HG02938 (cell line): ENCODE results near the gene SSTR5.
"Not testable (repeated sequence)": the region's sequence is repeated elsewhere in the genome, so short reads cannot be mapped to it uniquely, and the experiment has no call there.

ENCODE experiments used
- ATAC-seq: cut with Tn5 transposase; IDR thresholded peaks from one replicate; pipeline ENCODE4 v1.9.1; 2021; ENCODE audit warnings: mild to moderate bottlenecking, moderate library complexity; ENCODE audit not compliant: unreplicated experiment

The SSTR5 gene

GRCh38 chr16:1089822-1090619 lies 17.5 kb downstream of the SSTR5 start:
- no peak for ATAC-seq

DNA sequence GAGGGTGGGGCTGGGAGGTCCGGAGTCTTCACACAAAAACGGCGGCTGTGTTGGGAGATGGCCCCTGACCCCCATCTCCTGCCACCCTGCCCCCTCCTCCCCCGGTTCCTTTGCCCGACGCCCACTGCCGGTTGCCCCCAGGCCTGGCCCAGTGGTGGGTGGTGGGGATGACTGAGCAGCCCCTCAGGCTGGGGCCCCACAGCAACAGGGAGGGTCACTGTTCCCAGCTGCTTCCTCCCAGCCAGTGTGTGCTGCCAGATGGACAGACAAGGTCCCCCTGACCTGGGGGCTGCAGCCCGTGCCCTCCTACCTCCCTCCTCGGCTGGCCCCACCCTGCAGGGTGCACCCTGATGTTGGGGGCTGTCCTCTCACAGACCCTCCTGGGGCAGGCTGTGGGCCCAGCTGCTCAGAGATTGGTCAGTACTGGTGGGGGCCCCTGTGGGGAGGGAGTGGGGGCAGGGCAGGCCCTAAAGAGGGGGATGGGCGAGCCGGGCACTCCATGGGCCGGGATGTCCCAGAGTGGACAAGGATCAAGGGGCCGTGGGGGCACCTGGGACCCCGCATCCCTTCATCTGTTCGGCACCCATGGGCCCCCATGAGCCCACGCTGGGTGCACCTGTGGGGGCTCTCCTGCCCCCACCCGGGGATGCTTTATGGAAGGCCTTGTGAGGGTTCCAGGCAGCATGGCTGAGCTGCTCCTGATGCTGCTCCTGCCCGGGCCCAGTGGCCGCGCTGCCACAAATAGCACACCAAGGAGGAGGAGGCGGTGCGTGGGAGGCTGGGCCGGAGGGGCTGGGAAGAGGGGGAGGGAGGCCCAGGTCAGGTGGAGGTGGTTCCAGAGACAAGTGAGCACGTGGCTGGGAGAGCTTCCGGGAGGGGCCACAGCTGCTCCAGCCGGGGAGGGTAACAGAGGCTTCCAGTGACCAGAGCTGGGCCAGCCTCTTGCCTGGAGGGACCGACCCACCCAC lies 18.4 kb downstream of the SSTR5 start:
- ATAC-seq, result no peak

GRCh38 chr16:1091992-1092552 lies 19.5 kb downstream of the SSTR5 start:
- ATAC-seq, result no peak

- not testable (repeated sequence) for ATAC-seq
Measured at GRCh38 chr16:1092685-1093283, 20.2 kb downstream of the SSTR5 start.

DNA sequence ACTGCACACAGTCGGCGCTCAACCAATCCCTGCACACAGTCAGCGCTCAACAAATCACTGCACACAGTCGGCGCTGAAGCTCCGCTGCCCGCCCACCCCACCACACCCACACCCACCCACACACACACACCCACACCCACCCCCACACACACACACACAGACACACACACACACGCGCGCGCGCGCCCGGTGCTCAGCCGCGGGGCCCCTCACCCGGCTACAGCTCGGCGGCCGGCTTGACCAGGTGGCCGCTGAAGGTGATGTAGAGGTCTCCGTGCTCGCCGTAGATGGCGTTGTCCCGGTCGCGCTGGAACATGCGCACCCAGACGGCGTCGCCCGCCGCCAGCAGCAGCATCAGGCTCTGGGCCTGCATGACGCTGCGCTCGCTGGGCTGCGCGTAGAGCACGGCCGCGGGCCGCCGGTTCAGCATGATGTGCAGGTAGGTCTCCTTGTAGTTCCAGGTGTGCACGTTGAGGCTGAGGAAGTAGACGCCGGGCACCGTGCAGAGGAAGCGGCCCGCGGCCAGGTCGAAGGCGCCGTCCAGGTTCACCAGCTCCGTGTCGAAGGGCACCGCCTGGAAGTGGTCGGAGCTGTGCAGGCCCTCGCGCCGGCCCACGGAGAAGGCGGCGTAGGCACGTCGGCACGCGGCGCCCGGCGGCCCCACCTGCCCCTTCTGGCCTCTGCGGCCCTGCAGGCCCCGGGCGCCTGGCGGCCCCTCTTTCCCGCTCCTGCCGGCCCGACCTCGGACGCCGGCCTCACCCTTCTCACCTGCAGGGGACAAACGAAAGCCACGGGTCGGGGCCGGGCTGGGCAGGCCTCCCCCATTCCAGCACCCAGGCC lies 21.0 kb downstream of the SSTR5 start:
- no peak for ATAC-seq

DNA sequence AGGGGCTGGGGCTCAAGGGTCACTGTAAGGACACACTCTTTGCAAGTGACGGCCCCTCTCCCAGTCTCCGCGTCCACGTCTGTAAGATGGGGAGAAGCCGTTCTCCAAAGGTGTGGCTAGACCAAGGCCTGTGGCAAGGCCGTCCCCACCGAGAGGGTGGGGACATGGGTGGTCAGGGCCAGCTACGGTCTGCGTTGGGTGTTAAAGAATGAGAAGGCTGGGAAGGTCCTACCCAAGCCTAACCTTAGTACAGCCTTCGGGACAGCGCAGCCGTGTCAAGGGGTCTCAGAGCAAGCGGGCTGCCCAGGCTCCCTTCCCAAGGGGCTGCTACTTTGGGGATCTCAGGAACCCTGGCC lies 21.6 kb downstream of the SSTR5 start:
- no peak for ATAC-seq

- no peak for ATAC-seq
Measured at GRCh38 chr16:1094601-1095449, 22.3 kb downstream of the SSTR5 start.

- no peak for ATAC-seq
Measured at GRCh38 chr16:1095450-1096168, 23.1 kb downstream of the SSTR5 start.

DNA sequence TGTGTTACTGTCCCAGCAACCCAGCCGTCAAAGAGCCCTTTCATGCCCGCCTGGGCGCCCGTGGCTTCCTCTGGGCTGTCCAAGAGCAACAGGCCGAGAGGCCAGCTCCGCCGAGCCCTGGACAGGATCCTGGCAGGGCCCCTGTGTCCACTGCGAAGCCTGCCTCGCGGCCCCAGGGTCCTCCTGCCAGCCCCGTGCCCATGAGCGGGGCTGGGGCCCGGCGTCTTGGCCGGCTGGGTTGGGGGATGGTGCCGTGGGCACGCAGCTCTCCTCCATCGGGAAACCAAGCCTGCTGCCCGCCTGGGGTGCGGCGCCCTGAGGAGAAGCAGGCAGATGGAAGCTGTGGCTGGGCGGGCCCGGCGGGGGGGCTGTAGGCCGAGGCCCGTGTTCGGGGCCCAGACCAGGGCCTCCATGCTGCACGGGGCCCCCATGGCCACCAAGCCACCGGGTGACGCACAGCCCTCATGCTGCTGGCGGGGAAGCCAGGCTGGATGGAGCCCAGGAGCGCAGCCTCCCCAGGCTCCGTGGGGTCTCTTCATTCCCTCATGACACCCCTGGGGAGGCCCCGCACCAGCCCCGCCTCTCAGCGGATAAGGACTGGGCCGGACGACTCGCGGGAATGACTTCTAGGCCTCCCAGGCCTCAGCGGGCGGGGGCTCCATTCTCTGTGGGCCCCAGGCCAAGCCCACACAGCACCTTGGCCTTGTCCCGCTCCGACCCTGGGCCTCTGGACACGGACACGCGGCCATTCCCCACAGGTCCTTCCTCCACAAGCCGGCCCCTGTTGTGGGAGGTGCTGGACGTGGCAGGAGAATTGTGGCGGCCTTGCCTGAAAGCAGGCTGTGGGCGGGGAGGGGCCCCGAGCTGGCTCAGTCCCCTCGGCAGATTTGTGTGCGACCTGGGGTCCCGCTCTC lies 23.9 kb downstream of the SSTR5 start, which contains the start of gene C1QTNF8:
TSS of gene C1QTNF8 (minus strand) at position 76 of the 914 bp plus-strand sequence. CDS start 1,322 bp downstream, outside the sequence.
- ATAC-seq, result no peak

DNA sequence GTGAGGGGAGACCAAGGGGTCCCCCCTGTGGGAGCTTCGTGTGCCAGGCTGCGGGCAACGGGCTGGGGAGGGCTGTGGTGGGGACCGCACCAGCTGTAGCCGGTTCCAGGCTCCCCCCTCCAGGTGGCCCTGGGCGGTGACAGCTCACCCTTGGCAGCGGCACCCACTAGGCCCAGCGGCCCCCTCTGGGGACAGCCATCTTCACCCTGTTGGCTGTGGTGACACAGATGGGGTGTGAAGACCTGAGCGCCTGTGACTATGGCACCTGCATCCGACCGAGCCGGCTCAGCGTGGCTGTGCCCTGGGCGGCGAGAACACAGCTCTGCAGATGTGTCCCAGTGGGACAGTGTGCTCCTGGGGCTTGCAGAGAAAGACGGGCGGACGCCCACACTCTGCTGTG lies 24.6 kb downstream of the SSTR5 start:
- ATAC-seq, result no peak

DNA sequence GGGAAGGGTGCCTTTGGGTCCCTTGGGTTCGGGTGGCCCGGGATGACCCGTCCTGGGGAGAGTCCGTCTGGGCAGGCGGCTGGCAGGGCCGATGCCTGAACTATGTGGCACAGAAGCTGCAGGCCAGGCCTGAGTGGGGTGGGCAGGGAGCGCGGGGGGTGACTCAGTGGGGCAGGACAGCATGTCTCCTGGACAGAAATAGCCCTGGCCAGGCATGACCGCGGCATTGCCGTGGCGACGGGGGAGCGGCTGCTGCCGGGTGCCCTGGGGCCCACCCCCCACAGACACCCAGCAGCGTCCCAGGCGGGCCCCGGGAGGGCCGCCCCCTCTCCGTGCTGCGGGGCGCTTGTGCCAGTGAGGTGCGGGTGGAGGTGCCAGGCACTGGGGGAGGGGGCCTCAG lies 25.3 kb downstream of the SSTR5 start:
- no peak for ATAC-seq

GRCh38 chr16:1098266-1098991 lies 25.9 kb downstream of the SSTR5 start:
- ATAC-seq, result no peak

DNA sequence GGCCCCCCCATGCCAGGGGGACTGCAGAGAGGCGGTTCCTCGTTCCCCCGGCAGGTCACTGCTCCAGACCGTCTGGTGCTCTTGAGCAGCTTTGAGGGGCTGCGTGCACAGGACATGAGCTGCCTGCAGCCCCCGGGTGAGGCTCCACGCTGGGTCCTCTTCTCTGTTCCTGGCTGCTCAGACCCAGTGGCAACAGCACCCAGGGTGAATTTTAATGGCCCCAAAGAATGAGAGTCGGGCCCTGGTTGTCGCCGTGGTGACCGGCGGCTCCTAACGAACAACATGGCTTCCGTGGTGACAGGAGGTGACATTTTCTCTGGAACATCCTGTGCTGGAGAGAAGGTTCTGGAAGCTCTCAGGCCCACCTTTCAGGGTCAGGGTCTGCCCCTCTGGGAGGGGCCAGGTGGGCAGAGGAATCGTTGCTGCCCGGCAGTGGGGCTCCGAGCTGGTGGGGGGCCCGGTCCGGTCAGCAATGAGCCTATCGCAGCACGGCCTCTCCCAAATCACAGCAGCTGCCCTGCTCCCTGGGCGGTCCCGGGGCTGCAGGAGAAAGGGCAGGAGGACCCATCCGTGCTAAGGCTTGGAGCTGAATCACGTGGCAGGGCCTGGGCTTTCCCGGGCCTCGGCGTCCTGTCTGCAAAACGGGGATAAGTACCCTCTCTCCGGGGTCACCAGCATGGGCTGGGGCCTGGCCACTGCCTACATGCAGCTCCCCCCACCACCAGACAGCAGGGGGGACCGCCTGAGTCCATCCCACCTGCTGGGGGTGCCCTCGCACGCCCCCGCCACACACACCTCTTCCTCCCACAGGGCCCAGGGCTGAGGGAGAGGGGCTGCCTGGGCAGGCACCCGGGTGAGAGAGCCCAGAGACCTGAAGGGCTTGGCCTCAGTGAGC lies 26.9 kb downstream of the SSTR5 start:
- no peak for ATAC-seq

DNA sequence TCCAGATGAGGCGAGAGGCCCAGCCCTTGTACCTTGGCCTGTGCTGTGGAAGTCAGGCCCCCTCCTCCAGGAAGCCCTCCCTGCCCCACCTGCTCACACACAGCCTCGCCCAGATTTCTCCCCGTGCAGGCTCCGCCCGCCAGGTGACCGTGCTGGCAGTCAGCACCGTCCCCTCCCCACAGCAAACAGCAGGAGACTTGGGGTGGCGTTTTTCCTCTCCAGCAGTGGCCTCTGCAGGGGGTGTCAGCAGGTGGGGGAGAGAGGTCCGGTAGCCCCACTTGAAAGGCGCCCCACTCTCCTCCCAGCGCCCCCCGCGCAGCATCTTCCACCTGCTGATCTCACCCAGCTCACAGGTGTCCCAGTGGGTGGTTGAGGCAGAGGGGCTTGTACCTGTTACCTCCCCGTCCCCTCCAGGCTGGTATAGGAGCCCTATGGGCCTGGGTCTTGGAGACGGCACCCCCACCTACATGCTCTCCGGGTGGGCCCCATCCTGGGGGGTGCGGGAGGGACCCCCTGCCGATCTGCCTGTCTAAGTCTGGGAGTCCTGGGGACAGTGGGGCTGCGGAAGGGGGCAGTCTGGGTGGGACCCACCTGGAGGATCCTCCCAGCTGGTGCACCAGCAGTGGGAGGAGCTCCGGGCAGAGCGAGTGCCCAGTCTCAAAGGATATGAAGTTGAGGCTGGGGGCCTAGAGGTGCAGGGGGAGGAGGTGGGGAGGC lies 27.7 kb downstream of the SSTR5 start:
- ATAC-seq, result no peak

GRCh38 chr16:1101133-1101532 lies 28.6 kb downstream of the SSTR5 start:
- ATAC-seq, result no peak
